Activated T-cell treated with anti-CD3 and anti-CD28 coated beads, Interleukin-2, amount 50 U/mL, for 72 hours (primary cell): ENCODE data around the gene CDH4. TPM values are rescaled to one million over a fixed set of nuclear protein-coding genes. Genes with fewer than 3 reads are reported as not detected.

Source experiments
- ATAC-seq, 2 donors: fragments of 150-1000 bp; cut with Tn5 transposase; replicated peaks in 1 of 2; 2 replicates each; pipeline ENCODE4 v1.10.0; 2021; ENCODE audit warnings: moderate library complexity in 2 of 2, mild to moderate bottlenecking in 1 of 2
- DNase-seq, 2 donors: peaks; one replicate each; pipeline ENCODE4 v3.0.0; 2021 to 2022; ENCODE audit warnings: mixed read lengths in 1 of 2
- H3K27ac Mint-ChIP-seq: one replicate; pipeline ENCODE4 v1.8.0; 2022; ENCODE audit warnings: mild to moderate bottlenecking, moderate library complexity, mixed read lengths
- H3K27me3 Mint-ChIP-seq: one replicate; pipeline ENCODE4 v1.8.0; 2022; ENCODE audit warnings: low read depth, mixed read lengths
- H3K36me3 Mint-ChIP-seq, 2 donors: one replicate each; pipeline ENCODE4 v1.8.0; 2022; ENCODE audit warnings: mixed read lengths in 2 of 2, mild to moderate bottlenecking in 1 of 2; ENCODE audit not compliant: insufficient read depth in 2 of 2
- H3K4me1 Mint-ChIP-seq: one replicate; pipeline ENCODE4 v1.8.0; 2022; ENCODE audit warnings: low read depth, mixed read lengths
- H3K4me3 Mint-ChIP-seq, 2 donors: one replicate each; pipeline ENCODE4 v1.8.0; 2022; ENCODE audit warnings: mild to moderate bottlenecking in 2 of 2, mixed read lengths in 2 of 2, moderate library complexity in 2 of 2
- H3K9me3 Mint-ChIP-seq, 2 donors: one replicate each; pipeline ENCODE4 v1.8.0; 2022; ENCODE audit warnings: mixed read lengths in 2 of 2
- total RNA-seq, 2 donors: library from RNA; stranded (reverse); gene quantifications; one replicate each; pipeline ENCODE4 v1.2.3, GENCODE V29; 2022

Gene CDH4
- total RNA-seq, 2 donors from 2014 or later: 0.17 to 0.35 TPM

- Mint-ChIP-seq H3K4me3 (no peak overlapping the region), H3K9me3 (no peaks in the 10 kb centered on the region), H3K36me3 (no peaks in the 10 kb centered on the region), H3K27ac (no peak overlapping the region), H3K4me1 (no peaks in the 10 kb centered on the region), H3K27me3 (no peaks in the 10 kb centered on the region)
- ATAC-seq: no peak
- DNase-seq: no peak
Observed at GRCh38 chr20:61697666-61698597, 445.9 kb downstream of the CDH4 start.

- no peak overlapping the region for H3K27ac Mint-ChIP-seq
- H3K9me3 Mint-ChIP-seq: no peaks in the 10 kb centered on the region
- no peaks in the 10 kb centered on the region for H3K4me1 Mint-ChIP-seq
- DNase-seq: no peak
- no peak for ATAC-seq
- no peaks in the 10 kb centered on the region for H3K36me3 Mint-ChIP-seq
- H3K27me3 Mint-ChIP-seq: no peaks in the 10 kb centered on the region
- H3K4me3 Mint-ChIP-seq: no peak overlapping the region
Observed at GRCh38 chr20:61698598-61699494, 446.8 kb downstream of the CDH4 start.

- no peaks in the 10 kb centered on the region for H3K9me3 Mint-ChIP-seq
- no peaks in the 10 kb centered on the region for H3K4me1 Mint-ChIP-seq
- H3K27ac Mint-ChIP-seq: no peak overlapping the region
- H3K36me3 Mint-ChIP-seq: no peaks in the 10 kb centered on the region
- no peak for ATAC-seq
- H3K4me3 Mint-ChIP-seq: no peak overlapping the region
- DNase-seq: no peak
- H3K27me3 Mint-ChIP-seq: no peaks in the 10 kb centered on the region
Observed at GRCh38 chr20:61699495-61700374, 447.7 kb downstream of the CDH4 start.

- H3K9me3 Mint-ChIP-seq: no peaks in the 10 kb centered on the region
- ATAC-seq: no peak
- DNase-seq: no peak
- no peaks in the 10 kb centered on the region for H3K4me1 Mint-ChIP-seq
- H3K4me3 Mint-ChIP-seq: no peak overlapping the region
- no peaks in the 10 kb centered on the region for H3K36me3 Mint-ChIP-seq
- no peak overlapping the region for H3K27ac Mint-ChIP-seq
- no peaks in the 10 kb centered on the region for H3K27me3 Mint-ChIP-seq
Observed at GRCh38 chr20:61700595-61701140, 448.6 kb downstream of the CDH4 start.

- DNase-seq (no peak), ATAC-seq (no peak)
- Mint-ChIP-seq H3K4me3 (no peak overlapping the region), H3K27me3 (no peaks in the 10 kb centered on the region), H3K4me1 (no peaks in the 10 kb centered on the region), H3K27ac (no peak overlapping the region), H3K9me3 (no peaks in the 10 kb centered on the region), H3K36me3 (no peaks in the 10 kb centered on the region)
Observed at GRCh38 chr20:61701401-61701800, 449.3 kb downstream of the CDH4 start.

GRCh38 chr20:61701802-61702201 is 449.7 kb downstream of the CDH4 start:
- no peak overlapping the region for H3K27ac Mint-ChIP-seq
- DNase-seq: no peak
- ATAC-seq: no peak
- H3K4me1 Mint-ChIP-seq: no peaks in the 10 kb centered on the region
- no peaks in the 10 kb centered on the region for H3K9me3 Mint-ChIP-seq
- no peaks in the 10 kb centered on the region for H3K27me3 Mint-ChIP-seq
- no peaks in the 10 kb centered on the region for H3K36me3 Mint-ChIP-seq
- no peak overlapping the region for H3K4me3 Mint-ChIP-seq

- ATAC-seq (no peak), DNase-seq (no peak)
- H3K36me3 Mint-ChIP-seq: no peaks in the 10 kb centered on the region
- H3K9me3 Mint-ChIP-seq: no peaks in the 10 kb centered on the region
- H3K27me3 Mint-ChIP-seq: no peaks in the 10 kb centered on the region
- no peak overlapping the region for H3K4me3 Mint-ChIP-seq
- no peak overlapping the region for H3K27ac Mint-ChIP-seq
- H3K4me1 Mint-ChIP-seq: no peaks in the 10 kb centered on the region
Observed at GRCh38 chr20:61702246-61702645, 450.2 kb downstream of the CDH4 start.

GRCh38 chr20:61704661-61705060 is 452.6 kb downstream of the CDH4 start:
- DNase-seq (no peak), ATAC-seq (no peak)
- Mint-ChIP-seq H3K9me3 (no peaks in the 10 kb centered on the region), H3K4me3 (no peak overlapping the region), H3K27me3 (no peaks in the 10 kb centered on the region), H3K27ac (no peak overlapping the region), H3K4me1 (no peaks in the 10 kb centered on the region), H3K36me3 (no peaks in the 10 kb centered on the region)

GRCh38 chr20:61705386-61706258 is 453.6 kb downstream of the CDH4 start:
- Mint-ChIP-seq H3K27me3 (no peaks in the 10 kb centered on the region), H3K4me1 (no peaks in the 10 kb centered on the region), H3K9me3 (no peaks in the 10 kb centered on the region), H3K4me3 (no peak overlapping the region), H3K27ac (no peak overlapping the region), H3K36me3 (no peaks in the 10 kb centered on the region)
- DNase-seq (no peak), ATAC-seq (no peak)

GRCh38 chr20:61706259-61706961 is 454.3 kb downstream of the CDH4 start:
- H3K4me1 Mint-ChIP-seq: no peaks in the 10 kb centered on the region
- ATAC-seq (no peak), DNase-seq (no peak)
- H3K36me3 Mint-ChIP-seq: peaks cover 0 to under 1% of the 10 kb centered on the region in 2 donors
- H3K4me3 Mint-ChIP-seq: no peak overlapping the region
- H3K27me3 Mint-ChIP-seq: no peaks in the 10 kb centered on the region
- H3K27ac Mint-ChIP-seq: no peak overlapping the region
- H3K9me3 Mint-ChIP-seq: peaks cover 0 to 2% of the 10 kb centered on the region in 2 donors

GRCh38 chr20:61708891-61709290 is 456.8 kb downstream of the CDH4 start:
- ATAC-seq (no peak), DNase-seq (no peak)
- no peaks in the 10 kb centered on the region for H3K4me1 Mint-ChIP-seq
- H3K9me3 Mint-ChIP-seq: peaks cover 0 to 3% of the 10 kb centered on the region in 2 donors
- no peak overlapping the region for H3K27ac Mint-ChIP-seq
- H3K36me3 Mint-ChIP-seq: peaks cover 0 to 3% of the 10 kb centered on the region in 2 donors
- no peak overlapping the region for H3K4me3 Mint-ChIP-seq
- no peaks in the 10 kb centered on the region for H3K27me3 Mint-ChIP-seq
